Activated CD4-positive, CD25-positive, alpha-beta regulatory T cell treated with anti-CD3 and anti-CD28 coated beads, Interleukin-2, amount 50 U/mL, for 16 hours (primary cell): ENCODE measurements around the gene PNPLA5.

Experiments
- DNase-seq: peaks from one replicate; pipeline ENCODE4 v3.0.0-alpha.2; 2020; ENCODE audit warnings: low read depth, low spot score

The PNPLA5 gene

DNA sequence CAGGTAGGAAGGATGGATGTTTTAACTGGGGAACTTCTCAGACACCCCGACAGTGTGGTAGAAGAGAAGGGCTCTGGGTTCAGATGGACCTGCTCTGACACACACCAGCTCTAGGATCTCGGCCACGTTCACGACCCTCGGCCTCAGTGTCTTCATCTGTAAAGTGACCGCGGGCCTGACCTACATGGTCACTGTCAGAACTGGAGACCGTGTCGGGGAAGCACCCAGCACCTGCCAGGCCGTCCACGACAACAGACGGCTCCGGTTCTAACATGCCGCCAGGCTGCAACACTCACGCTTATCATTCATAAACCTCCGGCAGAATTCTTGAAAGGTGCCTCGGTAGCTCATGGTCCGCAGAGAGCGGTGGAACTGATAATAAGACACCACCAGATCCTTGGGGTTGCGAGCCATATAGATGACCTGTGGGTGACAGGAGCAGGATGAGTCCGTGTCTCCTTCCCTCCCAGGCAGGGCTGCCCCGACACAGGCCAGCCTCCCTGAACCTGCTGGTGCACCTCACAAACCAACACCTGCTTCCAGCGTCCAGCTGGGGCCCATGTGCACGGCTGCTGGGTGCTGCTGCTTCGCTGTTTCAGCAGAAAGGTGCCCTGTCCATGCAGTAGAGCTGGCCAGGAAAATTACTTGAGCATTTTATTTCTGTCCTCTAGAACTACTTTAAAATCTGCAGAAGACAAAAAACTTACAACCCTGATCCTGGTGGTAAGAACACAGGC lies 53.1 kb downstream of the PNPLA5 start:
- DNase-seq: no peak

DNA sequence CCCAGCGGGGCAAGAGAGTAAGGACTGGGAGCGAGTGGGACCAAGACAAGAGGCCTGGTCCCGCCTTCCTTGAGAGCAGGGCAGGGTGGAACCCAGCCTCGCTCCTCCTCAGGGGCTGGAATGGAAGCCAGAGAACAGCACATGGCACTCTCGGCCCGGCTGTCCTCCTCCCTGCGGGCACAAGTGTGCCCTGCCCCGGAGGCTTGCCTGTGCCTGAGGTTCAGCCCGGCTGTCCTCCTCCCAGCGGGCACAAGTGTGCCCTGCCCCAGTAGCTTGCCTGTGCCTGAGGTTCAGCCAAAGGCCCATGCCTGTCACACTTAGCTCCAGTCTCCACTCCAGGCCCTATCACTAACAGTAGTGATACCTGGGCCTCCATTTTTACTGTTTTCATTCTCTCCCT lies 53.7 kb downstream of the PNPLA5 start:
- no peak for DNase-seq

DNA sequence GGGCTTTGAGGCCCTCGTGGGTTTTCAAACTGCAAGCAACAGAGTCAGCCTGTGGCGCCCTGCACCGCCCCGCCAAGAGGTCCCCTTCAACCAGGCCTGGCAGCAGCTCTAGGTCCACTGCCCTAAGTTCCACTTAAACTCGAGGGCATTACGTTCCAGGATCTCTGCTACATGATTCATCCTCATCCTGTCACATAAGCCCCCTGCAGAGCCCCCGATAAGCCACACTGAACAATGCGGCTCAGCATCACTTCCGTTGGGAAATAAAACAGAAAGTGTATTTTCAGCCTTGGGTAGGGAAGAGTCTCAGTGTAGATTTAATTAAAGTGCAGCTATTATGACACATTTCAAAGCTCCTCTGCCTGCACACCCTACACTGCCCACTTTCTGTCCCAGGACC lies 54.1 kb downstream of the PNPLA5 start:
- no peak for DNase-seq

DNA sequence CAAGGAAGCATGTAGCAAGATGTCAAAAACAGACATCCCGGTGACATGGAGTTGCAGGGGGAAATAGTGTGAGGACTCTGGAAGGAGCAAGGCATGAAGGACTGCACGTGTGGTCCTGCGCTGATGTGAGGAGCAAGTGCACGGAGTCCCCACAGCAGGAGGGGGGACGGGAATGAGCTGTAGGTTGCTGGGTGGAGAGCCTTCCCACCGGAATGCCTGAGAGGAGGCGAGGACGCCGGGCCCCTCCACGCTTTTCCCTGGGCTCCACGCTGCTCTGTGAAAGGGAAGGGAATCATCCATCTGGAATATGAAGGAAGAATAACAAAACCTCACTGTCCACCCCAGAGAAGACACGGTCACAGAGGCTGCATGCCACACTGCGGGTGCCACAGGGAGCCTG lies 56.1 kb downstream of the PNPLA5 start:
- DNase-seq: no peak

DNA sequence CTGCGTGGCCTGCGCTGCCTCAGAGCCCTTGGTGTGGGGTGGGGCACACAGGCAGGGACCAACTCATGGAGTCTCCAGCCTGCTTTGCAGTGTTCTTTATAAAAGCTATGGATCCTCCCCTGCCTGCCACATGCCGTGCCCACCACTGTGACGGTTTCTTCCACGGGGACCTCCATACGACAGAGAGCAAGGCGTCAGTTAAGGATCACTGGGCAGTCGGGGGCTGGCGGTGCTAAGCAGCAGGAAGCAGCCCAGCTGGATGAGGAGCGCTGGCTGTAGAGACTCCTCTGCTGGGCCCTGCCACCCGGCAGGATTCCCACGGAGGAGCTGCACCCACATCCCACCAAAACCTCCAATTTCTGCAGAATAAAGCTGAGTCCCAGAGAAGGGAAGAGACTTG lies 56.6 kb downstream of the PNPLA5 start:
- no peak for DNase-seq

DNA sequence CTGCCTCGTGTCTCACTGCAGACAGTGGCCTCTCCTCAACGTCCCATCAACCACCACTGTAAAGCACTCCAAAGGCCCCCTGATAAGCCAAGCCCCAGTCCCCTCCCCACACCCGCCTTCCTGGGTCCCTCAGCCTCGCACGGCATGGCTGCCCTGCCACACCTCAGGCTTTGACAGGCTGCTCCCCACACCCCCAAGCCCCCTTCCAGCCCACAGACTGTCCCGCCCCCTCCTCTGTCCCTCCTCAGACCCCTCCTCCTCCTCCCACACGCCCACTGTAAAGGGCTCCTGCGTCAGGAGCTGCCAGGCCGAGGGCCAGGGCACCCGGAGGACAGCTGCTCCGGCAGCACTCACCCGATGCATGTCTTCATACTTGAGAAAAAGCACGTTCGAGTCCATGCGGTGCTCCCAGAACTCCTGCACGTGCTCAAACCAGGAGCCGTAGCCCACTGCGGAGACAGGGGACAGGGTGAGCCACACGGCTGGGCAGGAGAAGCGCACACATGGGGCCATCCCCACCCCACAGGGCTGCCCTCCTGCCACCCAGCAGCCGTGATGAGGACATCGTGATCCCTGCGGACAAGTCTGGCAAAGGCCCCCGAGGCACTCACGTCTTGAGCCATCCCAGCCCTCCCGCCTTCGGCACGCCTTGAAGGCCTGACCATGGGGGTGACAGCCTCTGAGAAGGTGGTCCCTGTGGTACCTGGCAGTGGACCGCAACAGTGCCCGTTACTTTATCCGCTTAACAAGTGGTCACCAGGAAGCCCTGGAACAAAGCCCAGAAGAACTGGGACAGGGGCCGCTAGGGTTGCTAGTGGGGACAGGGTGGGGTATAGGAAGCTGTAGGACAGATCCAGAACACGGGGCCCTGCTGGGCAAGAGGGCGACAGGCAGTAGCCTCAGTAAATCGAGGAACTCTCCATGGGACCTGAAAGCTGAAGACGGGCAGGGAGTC lies 58.2 kb downstream of the PNPLA5 start:
- no peak for DNase-seq

DNA sequence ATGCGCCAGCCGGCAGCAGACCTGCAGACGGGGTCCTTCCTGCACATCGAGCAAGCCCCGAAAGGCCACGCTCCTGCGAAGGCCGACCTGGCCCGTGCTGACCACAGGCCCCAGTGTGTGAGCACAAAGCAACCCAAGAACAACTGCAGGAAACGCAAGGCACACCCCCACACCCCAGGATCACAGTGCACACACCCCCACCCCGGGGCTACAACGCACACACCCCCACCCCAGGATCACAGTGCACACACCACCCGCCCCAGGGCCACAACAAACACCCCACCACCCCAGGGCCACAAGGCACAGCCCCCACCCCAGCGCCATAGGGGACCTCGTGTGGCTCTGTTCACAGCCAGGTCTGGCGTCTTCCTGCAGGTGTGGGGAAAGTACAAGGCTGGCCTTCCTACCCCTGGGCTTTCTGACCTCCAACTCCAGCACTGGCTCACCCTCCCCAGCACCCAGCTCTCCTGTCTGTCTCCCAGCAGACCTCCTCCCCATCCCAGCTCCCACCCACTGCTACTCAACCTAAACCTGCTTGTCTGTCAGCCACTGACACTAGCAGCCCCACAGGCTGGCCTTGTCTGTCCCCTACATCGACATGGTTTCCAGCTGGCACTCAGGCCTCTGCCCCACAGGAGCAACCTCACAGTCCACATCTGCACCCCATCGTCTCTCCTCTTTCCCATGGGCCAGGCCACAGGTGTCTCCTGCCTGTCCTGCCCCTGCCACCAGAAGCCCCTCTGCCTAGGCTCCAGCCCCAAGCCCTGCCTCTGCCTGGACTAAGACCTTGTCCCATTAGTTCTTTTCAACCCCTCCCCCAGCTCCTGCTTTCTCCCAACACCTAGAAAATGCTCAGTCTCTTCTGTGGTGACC lies 59.2 kb downstream of the PNPLA5 start:
- no peak for DNase-seq

DNA sequence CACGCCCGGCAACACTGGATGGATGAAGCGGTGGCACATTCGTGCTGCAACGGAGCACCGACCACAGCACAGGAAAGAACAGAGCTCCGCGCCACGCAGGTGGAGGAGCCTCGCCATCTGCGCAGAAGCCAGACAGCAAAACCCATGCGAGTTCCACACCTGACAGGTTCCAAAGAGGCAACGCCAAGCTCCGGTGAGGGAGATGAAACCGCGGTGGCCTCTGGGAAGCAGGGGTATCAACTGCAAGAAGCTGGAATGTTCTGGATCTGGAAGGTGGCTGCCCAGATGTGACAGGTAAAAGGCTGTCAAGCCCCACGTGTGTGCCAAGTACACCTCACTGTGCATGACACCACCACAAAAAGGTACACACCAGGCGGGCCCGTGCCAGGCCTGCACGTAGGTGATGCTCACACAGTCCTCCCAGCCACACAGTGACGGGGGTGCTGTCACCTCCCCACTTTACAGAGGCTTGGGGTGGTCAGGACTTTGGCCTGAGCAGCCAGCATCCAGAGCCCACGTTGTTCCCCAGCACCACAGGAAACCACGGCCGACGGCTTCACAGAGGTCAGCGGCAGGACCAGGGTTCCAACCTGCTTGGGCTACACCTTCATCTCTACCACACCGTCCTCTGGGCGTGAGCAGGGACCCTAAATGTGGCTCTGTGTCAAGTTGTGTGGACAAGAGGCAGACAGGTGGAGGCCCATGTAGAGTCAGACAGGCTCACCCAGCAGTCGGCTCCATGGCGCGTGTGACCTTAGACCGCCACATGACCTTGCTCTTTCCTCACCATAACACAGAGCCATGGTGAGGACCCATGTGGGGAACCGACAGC lies 60.0 kb downstream of the PNPLA5 start:
- DNase-seq: no peak

DNA sequence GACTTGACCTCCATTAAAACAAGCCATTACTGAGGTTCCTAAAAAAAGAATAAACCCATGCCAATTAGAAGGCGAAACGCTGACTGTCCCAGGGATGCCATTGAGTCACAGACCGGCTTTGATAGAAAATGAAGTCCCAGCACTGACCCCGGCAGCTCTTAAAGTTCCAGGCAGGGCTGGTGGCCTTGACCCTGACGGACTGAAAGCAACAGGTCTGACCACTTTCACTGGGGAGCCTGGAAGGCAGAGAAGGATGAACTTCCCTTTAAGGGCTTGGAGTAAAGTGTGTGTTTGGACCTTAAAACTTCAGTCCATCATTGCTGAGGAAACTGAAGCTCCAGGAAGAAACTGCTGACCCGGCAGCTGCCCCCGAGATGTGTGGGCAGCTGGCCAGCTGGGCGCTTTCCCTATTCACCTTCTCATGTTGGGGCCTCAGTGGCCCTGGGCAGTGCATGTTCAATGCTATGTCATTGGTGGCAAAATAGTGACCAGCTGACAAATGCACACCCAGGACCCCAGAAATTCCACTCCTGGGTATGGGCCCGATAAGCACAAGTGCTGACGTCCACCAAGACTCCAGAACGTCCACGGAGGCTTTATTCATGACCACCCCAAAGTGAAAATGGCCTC lies 60.8 kb downstream of the PNPLA5 start:
- no peak for DNase-seq

DNA sequence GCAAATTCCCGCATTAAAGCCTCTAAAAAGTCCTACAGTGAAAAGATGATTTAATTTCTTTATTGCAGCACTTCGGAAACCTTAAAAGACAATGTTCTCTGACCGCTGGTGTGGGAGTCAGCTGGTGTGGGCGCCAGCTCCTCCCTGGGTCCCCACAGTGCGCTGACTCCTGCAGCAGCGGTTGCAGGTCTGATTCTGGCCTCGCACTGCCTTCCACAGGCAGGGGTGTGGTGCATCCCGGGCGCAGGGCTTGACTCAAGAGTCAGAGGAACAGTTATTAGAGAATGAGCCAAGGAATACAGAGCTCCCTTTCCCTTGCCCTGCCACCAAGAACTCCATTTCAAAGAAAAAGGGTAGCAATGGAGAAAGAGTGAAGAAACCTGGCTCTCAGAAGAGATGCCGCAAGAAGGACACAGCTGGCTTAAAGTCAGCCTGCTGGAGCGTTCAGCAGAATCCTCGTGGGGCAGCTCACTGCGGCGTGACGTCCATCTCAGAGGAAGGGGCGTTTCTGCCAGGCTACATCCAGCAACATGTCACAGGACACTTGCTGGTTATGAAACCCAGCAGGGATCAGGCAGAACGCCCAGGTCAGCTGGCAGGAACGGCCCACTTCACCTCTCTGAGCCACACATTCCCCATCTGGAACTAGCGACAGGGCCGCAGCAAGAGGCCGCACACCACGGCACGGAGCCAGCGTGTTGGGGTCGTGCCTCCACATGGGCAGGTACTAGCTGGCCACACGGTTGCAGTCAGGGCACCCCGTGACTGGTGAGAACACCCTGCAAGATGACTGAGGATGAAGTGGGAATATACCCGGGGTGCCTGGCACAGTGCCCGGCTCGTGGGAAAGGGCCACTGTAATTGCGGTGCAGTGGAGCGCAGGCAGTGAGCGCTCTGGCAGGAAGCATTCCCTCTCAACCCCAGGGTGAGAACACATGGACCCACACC lies 61.6 kb downstream of the PNPLA5 start:
- no peak for DNase-seq
